K562 (cell line): ENCODE measurements around the gene TRIM4. TPM values are rescaled to one million over a fixed set of nuclear protein-coding genes. Genes with fewer than 3 reads are reported as not detected.

Source experiments
- AFF4 ChIP-seq: sonication (generic); formaldehyde crosslinking; IDR thresholded peaks from 2 replicates; pipeline ENCODE4 v1.8.0; 2023; ENCODE audit warnings: mild to moderate bottlenecking, missing genetic modification reagents
- CREB3 ChIP-seq: fragments of 450-650 bp; conservative IDR thresholded peaks from 2 replicates; pipeline ENCODE4 v1.6.1; 2016; ENCODE audit warnings: missing genetic modification characterization, low read depth, mild to moderate bottlenecking, missing compliant biosample characterization, moderate library complexity
- DIDO1 ChIP-seq: fragments of 450-650 bp; IDR thresholded peaks from 2 replicates; pipeline ENCODE4 v1.6.1; 2016; ENCODE audit warnings: low read depth, missing biosample characterization, missing genetic modification characterization
- E2F1 ChIP-seq: sonication (generic); formaldehyde crosslinking; IDR thresholded peaks from 2 replicates; pipeline ENCODE4 v1.8.1; 2023; ENCODE audit warnings: mild to moderate bottlenecking, missing genetic modification reagents, moderate library complexity
- FOXA1 ChIP-seq: fragments of 450-650 bp; IDR thresholded peaks from 2 replicates; pipeline ENCODE4 v1.6.1; 2016; ENCODE audit warnings: mild to moderate bottlenecking, borderline replicate concordance
- HLTF ChIP-seq: fragments of 450-650 bp; IDR thresholded peaks from 2 replicates; pipeline ENCODE4 v1.6.1; 2016
- KDM1A ChIP-seq, 2 experiments: fragments of 450-650 bp; IDR thresholded peaks; 2 replicates each; pipeline ENCODE4 v1.6.1; 2016; ENCODE audit warnings: mild to moderate bottlenecking in 2 of 2
- KLF1 ChIP-seq: fragments of 450-650 bp; IDR thresholded peaks from 2 replicates; pipeline ENCODE4 v1.6.1; 2016; ENCODE audit warnings: missing genetic modification characterization, missing compliant biosample characterization
- NBN ChIP-seq: fragments of 450-650 bp; IDR thresholded peaks from 2 replicates; pipeline ENCODE4 v1.6.1; 2016; ENCODE audit warnings: low read depth, mild to moderate bottlenecking
- PBX2 ChIP-seq, 2 experiments: IDR thresholded peaks in 1 of 2; conservative IDR thresholded peaks in 1 of 2; 2 replicates each; pipeline ENCODE4 v1.6.1; 2016; ENCODE audit warnings: low read depth in 2 of 2, mild to moderate bottlenecking in 1 of 2, missing compliant biosample characterization in 1 of 2, missing genetic modification characterization in 1 of 2, moderate library complexity in 1 of 2
- PHB2 ChIP-seq: fragments of 450-650 bp; IDR thresholded peaks from 2 replicates; pipeline ENCODE4 v1.6.1; 2017; ENCODE audit warnings: low read depth
- PKNOX1 ChIP-seq: fragments of 450-650 bp; IDR thresholded peaks from 2 replicates; pipeline ENCODE4 v1.6.1; 2016
- PML ChIP-seq: IDR thresholded peaks from 2 replicates; pipeline ENCODE4 v1.6.1; 2012; ENCODE audit warnings: low read length, inconsistent platforms
- SETDB1 ChIP-seq: IDR thresholded peaks from one replicate; pipeline ENCODE4 v1.6.1; 2012; ENCODE audit warnings: low read length, control low read depth, inconsistent platforms
- SLC30A9 ChIP-seq: fragments of 250-450 bp; sonication (Bioruptor Pico); IDR thresholded peaks from 2 replicates; pipeline ENCODE4 v1.8.0; 2022; ENCODE audit warnings: mild to moderate bottlenecking, moderate library complexity
- VEZF1 ChIP-seq: fragments of 200-800 bp; sonication (Bioruptor generic); IDR thresholded peaks from 2 replicates; pipeline ENCODE4 v1.6.1; 2017; ENCODE audit warnings: missing genetic modification characterization, missing compliant biosample characterization
- ZNF347 ChIP-seq: fragments of 450-650 bp; formaldehyde crosslinking; IDR thresholded peaks from 2 replicates; pipeline ENCODE4 v1.4.0; 2020; ENCODE audit warnings: low read depth, mild to moderate bottlenecking, moderate library complexity
- ZNF830 ChIP-seq: fragments of 250-450 bp; sonication (Bioruptor Pico); IDR thresholded peaks from 2 replicates; pipeline ENCODE4 v1.5.0; 2021; ENCODE audit warnings: mild to moderate bottlenecking
- polyA plus RNA-seq, 8 experiments: library from polyadenylated mRNA; depleted of rRNA in 4 of 8; stranded (reverse) in 5 of 8; unstranded in 3 of 8; fragments of >200 nt; fragmentation: Nextera tagmentation in 2 of 8; fragmentation: Illumina TruSeq in 1 of 8; extraction: Ambion mirVana in 2 of 8; extraction: Trizol in 1 of 8; gene quantifications; 2 replicates each; pipeline versions ENCODE4 v1.2.1 to v1.2.3, GENCODE V29; 2011 to 2014; ENCODE audit warnings: inconsistent platforms in 1 of 8, missing spikeins in 1 of 8
- total RNA-seq, 7 experiments: library from RNA; depleted of rRNA in 6 of 7; stranded (reverse); fragments of >200 nt in 6 of 7; fragmentation: Illumina TruSeq in 2 of 7; extraction: Trizol in 2 of 7; gene quantifications; 2 replicates each; pipeline versions ENCODE4 v1.2.1 to v1.2.3, GENCODE V29; 2011 to 2021; ENCODE audit warnings: low replicate concordance in 1 of 7

The TRIM4 gene
- total and polyA plus RNA-seq, 9 of the 15 experiments (the other 6 are each of a cell fraction or from before 2014, with no cell fraction given), result 6.2 to 28.3 (median 22.4) TPM

GRCh38 chr7:99876491-99876890 is 42.8 kb downstream of the TRIM4 start (continued):
- TF ChIP-seq AFF4 (CRISPR knock-in tag), result no peak
- TF ChIP-seq E2F1 (CRISPR knock-in tag), result no peak
- TF ChIP-seq DIDO1 (tag), result no peak
- no peak for TF ChIP-seq NBN
- TF ChIP-seq ZNF347 (CRISPR knock-in tag), result no peak
- TF ChIP-seq VEZF1 (CRISPR knock-in tag), result no peak
- TF ChIP-seq ZNF830 (CRISPR knock-in tag), result no peak
- TF ChIP-seq CREB3, result no peak
- TF ChIP-seq PHB2, result no peak
- no peak for TF ChIP-seq KLF1 (tag)
- peak; percentile 51 for TF ChIP-seq PKNOX1
- no peak for TF ChIP-seq SLC30A9 (CRISPR knock-in tag)
- TF ChIP-seq FOXA1, result no peak
- TF ChIP-seq PML, result no peak
- TF ChIP-seq HLTF, result no peak
- TF ChIP-seq KDM1A (IDR thresholded peaks at IDR 0.05), result no peak
- TF ChIP-seq PBX2 (CRISPR knock-in tag; IDR thresholded peaks at IDR 0.05; ENCODE audit: low read depth), result no peak
- 0 out of 2 replicates have a peak, but pooled peaks have one; percentile 45 for TF ChIP-seq PBX2 (tag; conservative IDR thresholded peaks at IDR 0.05; ENCODE audit: low read depth)
- no peak for TF ChIP-seq SETDB1
